ELF-1 (cell line): ENCODE results near the gene NMRK2.
"Not testable (repeated sequence)": the region's sequence is repeated elsewhere in the genome, so short reads cannot be mapped to it uniquely, and the experiment has no call there.

Experiments
- DNase-seq: peaks from one replicate; pipeline ENCODE4 v3.0.0-alpha.2; 2016; ENCODE audit warnings: low read depth, low spot score

The NMRK2 gene, protein sequence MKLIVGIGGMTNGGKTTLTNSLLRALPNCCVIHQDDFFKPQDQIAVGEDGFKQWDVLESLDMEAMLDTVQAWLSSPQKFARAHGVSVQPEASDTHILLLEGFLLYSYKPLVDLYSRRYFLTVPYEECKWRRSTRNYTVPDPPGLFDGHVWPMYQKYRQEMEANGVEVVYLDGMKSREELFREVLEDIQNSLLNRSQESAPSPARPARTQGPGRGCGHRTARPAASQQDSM

DNA sequence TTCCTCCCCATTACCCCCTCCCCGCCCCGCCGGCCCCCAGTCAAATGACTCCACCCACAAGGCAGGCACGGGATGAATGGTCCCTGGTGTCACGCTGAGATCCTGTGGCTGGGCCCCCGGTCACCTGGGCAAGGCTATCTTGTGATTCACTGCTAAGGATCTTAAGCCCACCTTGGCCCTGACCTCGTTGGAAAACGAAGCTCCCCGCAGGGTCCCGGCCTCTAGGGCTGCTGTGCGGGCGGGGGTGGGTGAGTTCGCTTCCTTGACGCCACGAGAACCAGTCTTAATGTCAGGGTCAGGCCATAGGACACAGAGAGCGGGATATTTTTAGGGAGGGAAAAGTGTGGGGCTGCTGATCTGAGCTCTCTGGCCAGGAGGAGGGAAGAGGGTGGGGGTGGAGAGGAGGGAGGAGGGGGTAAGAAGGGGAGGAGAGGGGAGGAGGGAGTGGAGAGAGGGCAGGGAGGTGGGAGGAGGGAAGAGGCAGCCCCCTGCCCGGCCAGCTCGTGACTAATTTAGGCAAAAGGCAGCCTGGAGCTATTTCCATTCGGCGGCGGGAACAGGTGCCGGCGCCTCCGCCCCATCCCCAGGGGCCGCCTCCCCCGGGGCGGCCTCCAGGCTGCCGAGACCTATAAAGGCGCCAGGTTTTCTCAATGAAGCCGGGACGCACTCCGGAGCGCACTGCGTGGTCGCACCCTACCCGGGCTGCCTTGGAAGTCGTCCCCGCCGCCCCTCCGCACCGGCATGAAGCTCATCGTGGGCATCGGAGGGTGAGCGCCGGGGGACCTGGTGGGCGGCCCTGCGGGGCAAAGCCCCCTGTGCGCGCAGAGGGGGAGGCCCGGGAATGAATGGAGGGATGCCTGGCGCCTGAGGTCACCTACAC is at the start of gene NMRK2:
TSS of gene NMRK2 (plus strand) at position 139 of the 880 bp plus-strand sequence. CDS start at position 742, 603 bp downstream.
- peak; percentile 92 for DNase-seq

- DNase-seq, result no peak
These were observed 42.3 kb upstream of the NMRK2 start for GRCh38 chr19:3890591-3890990.

DNA sequence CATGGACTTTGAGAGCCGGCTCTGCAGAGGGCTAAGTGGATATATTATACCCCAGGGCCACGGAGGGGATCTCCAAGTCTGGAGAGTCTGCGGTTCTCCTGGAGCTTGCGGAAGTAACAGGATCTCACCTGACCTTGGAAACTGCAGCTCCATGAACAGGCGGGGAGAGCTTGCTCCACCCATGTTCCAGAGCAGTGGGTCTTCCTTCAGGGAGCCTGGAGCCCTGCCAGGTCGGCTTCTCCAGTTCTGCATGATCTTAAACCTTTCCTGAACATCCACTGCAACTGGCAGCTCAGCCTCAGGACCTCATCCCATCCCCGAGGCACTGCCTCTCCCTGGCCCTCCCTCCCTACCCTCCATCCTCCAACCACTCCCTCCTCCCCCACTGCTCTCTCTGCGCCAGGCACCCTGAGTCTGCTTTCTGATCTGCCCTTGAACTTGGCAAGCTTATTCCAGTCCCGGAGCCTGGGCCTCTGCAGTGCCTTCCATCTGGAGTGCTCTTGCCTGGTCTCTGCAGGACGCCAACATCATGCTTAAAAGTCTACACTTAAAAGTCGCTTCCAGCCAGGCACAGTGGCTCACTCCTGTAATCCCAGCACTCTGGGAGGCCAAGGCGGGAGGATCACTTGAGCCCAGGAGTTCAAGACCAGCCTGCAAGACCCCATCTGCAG is 39.2 kb upstream of the NMRK2 start:
- no peak for DNase-seq

GRCh38 chr19:3894959-3895358 is 37.9 kb upstream of the NMRK2 start:
- DNase-seq, result not testable (repeated sequence)

GRCh38 chr19:3895788-3896187 is 37.1 kb upstream of the NMRK2 start:
- DNase-seq, result no peak

DNA sequence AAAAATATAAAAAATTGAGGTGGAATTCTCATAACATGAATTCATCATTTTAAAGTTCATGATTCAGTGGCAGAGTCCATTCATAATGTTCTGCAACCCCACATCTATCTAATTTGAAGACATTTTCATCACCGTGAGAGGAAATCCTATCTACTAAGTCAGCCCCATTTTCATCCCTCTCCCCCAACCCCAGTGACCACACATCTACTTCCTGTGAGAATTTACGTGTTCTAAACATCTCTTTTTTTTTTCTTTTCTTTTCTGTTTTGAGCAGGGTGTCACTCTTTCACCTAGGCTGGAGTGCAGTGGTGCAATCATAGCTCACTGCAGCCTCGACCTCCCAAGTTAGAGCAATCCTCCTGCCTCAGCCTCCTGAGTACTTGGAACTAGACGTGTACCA is 34.9 kb upstream of the NMRK2 start:
- DNase-seq, result no peak

DNA sequence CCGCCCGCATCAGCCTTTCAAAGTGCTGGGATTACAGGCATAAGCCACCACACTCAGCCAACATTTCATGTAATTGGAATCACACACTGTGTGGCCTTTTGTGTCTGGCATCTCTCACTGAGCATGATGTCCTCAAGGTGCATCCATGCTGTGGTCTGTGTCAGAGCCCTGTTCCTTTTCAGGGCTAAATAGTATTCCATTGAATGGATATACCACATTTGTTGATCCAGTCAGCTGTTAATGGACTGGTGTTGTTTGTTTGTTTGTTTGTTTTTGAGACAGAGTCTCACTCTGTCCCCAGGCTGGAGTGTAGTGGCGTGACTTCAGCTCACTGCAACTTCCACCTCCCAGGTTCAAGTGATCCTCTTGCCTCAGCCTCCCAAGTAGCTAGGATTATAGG is 34.4 kb upstream of the NMRK2 start:
- DNase-seq, result no peak

- peak; percentile 51 for DNase-seq
These were observed 33.2 kb upstream of the NMRK2 start for GRCh38 chr19:3899531-3900294.

- no peak for DNase-seq
These were observed 30.4 kb upstream of the NMRK2 start for GRCh38 chr19:3902317-3902973.

- no peak for DNase-seq
These were observed 28.6 kb upstream of the NMRK2 start for GRCh38 chr19:3904233-3904632.

DNA sequence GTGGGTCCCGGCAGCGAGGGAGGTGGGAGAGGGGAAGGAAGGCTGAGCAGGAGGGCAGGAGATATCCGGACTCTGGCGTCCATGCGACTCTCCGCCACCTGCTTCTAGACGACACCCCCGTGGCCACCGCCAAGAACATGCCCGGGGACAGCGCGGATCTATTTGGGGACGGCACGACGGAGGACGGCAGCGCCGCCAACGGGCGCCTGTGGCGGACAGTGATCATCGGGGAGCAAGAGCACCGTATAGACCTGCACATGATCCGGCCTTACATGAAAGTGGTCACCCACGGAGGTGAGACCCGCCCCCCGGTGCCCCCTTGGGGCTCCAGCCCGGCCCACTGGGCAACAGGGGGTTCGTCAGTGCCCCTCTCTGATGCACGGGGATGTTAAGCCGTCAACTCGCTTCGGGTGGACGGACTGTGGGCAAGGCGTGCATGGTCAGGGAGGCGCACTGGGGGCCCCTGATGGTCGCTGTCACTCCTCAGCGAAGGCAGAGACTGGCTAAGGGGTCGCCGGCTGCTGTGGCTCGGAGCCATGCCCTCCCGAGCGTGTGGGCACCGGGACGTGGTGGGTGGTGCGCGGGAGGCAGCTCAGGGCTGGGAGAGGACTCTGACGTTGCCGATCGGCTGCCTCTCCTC is 25.1 kb upstream of the NMRK2 start:
- no peak for DNase-seq

GRCh38 chr19:3908266-3909054 is 24.4 kb upstream of the NMRK2 start:
- no peak for DNase-seq

- DNase-seq, result no peak
These were observed 22.8 kb upstream of the NMRK2 start for GRCh38 chr19:3910105-3910504.

DNA sequence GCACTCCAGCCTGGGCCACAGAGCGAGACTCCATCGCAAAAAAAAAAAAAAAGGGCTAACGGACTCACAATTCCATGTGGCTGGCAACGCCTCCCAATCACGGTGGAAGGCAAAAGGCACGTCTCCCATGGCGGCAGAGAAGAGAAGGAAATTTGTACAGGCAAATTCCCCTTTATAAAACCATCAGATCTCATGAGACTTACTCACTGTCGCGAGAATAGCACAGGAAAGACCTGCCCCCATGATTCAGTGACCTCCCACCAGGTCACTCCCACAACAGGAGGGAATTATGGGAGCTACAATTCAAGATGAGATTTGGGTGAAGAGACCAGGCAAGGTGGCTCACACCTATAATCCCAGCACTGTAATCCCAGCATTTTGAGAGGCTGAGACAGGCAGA is 18.7 kb upstream of the NMRK2 start:
- no peak for DNase-seq

GRCh38 chr19:3916033-3916432 is 16.8 kb upstream of the NMRK2 start:
- no peak for DNase-seq

DNA sequence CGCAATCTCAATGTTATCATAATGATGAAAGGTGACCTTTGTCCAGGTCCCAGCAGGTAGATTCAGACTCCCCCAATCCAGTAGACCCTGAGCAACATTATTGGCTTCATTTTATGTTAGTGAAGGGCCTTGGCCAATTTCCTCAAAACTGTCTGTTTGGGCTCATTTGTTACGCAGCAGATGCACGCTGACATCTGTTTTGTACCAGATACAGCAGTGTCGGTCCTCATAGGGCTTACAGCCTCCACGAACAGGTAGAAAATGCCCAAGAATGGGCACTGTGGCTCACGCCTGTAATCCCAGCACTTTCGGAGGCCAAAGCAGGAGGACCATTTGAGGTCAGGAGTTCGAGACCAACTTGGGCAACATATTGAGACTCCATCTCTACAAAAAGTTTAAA is 13.1 kb upstream of the NMRK2 start:
- DNase-seq, result no peak

DNA sequence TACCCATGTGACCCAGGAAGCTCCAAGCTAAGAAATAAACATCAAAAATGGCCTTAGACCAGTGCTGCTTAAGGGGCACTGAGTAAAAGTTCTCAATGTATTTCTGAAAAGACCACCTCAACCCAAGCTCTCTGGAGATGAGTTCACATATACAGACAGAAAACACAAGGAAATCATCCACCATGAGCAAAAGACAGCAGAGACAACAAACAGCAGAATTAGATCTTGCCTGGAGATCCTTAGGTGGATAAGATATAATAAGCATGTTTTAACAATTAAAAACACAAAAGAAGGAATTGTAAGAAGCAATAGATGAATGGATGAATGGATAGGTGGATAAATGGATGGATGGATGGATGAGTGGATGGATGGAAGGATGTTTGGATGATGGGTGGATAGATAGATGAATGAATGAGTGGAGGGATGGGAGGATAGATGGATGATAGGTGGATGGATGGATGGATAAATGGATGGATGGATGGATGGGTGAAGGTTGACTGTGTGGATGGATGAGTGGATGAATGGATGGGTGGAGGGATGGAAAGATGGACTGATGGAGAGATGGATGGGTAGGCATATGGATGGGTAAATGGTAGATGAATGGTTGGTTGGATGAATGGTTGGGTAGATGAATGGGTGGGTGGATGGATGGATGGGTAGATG is 9.6 kb upstream of the NMRK2 start:
- DNase-seq, result no peak

- no peak for DNase-seq
These were observed 9.0 kb upstream of the NMRK2 start for GRCh38 chr19:3923912-3924311.

DNA sequence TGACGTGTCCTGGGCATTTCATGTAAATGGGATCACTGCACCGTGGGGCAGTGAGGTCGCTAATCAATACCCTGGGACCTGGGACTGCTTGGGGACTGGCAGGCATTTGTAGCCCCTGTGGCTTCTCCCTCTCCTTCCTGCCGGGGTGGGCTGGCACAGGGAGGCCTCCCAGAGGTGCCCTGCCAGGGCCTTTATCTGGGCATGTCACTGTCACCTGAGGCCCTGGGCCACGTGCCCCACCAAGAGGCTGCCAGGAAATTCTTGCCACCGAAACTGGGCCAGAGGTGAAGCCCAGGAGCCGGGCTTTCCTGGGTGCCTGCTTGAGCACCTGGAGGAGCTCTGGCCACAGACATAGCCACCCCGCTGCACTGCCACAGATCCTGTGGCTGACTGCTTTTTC is 1.8 kb upstream of the NMRK2 start:
- no peak for DNase-seq
